GM19351 (cell line): Measurements from ENCODE around the gene ZSWIM9.
"Not testable (repeated sequence)": the region's sequence is repeated elsewhere in the genome, so short reads cannot be mapped to it uniquely, and the experiment has no call there.

Experiments used
- ATAC-seq: cut with Tn5 transposase; IDR thresholded peaks from one replicate; pipeline ENCODE4 v1.9.1; 2021; ENCODE audit warnings: mild to moderate bottlenecking, moderate library complexity; ENCODE audit not compliant: unreplicated experiment

The ZSWIM9 gene

DNA sequence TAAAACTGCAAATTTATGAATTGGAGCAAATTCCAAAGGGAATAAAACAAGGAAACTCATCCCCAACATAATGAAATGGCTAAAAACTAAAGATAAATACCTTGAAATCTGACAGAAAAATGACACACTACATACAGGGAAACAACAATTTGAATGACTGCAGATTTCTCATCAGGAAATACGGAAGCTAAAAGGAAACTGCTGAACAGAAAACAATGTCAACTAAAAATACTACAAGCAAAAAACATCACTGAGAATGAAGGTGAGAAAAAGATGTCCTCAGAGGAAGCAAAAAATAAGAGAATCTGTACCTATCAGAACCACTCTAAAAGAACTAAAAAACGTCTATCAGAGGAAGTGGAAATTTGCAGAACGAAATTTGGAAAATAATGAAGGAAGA lies 39.5 kb downstream of the ZSWIM9 start:
- no peak for ATAC-seq

DNA sequence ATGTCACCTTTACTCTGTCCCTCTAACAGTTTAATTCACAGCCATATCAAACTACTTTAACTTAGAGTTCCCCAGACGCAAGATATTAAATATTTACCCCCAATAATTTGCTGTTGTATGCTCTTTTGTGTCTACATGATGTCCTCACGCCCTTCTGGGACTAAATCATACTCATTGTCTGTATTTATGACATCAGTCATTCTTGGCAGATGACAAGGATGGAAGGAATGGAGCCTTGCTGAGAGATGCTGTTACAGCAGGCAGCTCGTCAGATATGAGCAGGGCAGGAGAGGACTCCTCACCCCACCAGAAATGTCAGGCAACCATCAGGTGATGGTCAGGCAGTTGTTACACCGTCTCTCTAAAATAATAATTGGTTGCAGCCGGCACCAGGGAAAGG lies 43.5 kb downstream of the ZSWIM9 start:
- no peak for ATAC-seq

DNA sequence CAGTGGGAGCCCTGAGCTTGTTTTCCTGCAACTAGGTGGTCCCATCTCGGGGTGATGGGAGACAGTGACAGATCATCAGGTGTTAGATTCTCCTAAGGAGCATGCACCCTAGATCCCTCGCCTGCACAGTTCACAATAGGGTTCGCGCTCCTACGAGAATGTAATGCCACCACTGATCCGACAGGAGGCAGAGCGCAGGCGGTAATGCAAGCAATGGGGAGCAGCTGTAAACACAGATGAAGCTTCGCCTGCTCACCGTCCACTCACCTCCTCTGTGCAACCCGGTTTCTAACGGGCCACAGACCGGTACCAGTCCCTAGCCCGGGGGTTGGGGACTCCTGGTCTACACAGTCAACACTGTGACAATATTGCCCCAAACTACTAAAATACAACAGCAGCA lies 46.5 kb downstream of the ZSWIM9 start:
- no peak for ATAC-seq

DNA sequence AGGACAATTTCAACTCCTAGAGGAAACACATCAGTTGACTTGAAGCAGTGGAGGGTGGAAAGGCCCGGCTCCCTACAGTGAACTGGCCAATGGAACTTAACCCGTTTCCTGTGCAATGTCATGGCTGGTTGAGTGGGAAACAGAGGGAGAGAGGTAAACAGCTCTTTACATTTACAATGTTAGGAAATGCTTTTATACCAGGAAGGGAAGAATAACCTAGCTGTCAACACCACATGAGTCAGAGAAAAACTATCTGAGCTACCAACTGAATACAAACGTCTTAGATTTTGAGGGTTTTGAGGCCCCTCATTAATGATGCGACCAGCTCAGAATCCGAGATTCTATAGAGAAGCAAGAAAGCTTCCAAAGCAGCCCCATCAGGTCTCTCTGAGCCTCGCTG lies 48.5 kb downstream of the ZSWIM9 start:
- no peak for ATAC-seq

DNA sequence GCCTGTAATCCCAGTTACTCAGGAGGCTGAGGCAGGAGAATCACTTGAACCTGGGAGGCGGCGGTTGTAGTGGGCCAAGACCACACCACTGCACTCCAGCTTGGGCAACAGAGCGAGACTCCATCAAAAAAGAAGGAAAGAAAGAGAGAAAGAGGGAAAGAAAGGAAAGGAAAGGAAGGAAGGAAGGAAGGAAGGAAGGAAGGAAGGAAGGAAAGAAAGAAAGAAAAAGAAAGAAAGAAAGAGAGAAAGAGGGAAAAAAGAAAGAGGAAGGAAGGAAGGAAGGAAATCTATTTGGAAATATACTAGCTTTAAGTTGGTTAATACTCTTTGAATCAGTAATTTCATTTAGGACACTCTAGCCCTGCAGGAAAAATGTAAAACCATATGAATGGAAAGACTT lies 50.3 kb downstream of the ZSWIM9 start:
- not testable (repeated sequence) for ATAC-seq

DNA sequence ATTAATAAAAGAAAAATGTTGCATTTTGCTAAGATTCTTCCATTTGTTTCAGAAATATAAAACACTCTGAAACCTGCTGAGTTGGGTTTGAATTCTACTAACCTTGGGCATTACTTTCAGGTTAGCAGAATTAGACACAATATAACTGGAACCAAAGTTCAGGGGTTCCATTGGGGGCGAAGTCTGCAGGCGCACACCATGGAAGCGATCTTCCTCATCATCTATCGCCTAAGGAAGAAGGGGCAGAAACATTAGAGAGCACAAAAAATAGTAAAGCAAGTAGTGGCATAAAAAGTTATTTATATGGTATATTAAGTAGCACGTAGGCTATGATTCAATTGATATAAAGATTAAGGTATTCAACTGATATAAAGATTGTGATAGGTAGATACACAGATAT lies 51.1 kb downstream of the ZSWIM9 start:
- no peak for ATAC-seq

DNA sequence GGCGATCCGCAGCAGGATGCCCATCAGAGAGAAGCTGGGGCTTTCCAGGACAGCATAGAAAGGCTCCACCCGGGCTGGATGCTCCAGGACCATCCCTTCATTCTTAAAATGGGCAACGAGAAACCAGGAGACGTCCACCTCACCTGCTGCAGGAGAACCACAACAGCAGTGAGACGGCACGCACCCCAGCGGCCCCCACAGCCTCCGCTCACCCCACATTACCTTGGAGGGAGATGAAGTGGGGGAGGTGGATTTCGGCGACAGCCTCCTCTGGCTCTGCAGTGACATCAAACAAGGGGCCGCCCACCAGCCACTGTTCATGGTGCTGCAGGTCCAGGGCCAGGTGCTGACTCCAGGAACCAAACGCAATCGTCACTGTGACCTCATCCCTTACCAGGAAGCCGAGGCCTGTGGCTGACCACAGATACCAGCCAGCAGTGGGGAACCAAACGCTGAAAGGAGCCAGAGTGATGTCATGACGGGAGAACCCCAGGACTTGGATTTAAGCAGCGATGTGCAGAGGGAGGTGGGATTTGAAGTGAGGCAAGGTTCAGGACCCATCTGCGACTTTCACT lies 60.2 kb downstream of the ZSWIM9 start:
- no peak for ATAC-seq

DNA sequence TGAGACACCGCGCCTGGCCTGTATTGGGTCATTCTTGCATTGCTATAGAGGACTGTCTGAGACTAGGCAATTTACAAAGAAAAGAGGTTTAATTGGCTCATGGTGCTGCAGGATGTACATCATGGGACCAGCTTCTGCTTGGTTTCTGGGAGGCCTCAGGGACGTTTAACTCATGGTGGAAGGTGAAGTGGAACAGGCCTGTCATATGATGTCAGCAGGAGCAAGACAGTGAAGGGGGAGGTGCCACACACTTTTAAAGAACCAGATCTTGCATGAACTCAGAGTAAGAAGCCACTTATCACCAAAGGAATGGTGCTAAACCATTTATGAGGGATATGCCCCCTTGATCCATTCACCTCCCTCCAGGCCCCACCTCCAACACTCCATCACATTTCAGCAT lies 66.6 kb downstream of the ZSWIM9 start:
- ATAC-seq = no peak

DNA sequence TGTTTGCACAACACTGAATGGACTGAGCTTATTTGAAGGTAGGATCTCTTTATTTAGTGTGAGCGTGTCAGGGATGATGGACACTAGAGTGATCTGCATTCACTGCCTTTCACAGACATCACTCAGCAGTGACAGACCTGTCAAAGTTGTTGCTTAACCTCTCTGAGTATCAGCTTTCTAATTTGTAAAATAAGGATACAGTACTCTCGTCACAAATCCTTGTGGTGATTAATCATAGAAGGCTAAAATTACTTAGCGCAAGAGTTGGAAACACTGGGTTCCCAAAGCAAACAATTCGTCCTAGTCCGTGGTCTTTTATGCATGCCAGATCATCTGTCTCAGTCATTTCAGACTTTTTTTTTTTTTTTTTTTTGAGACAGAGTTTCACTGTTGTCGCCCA lies 68.6 kb downstream of the ZSWIM9 start:
- no peak for ATAC-seq

DNA sequence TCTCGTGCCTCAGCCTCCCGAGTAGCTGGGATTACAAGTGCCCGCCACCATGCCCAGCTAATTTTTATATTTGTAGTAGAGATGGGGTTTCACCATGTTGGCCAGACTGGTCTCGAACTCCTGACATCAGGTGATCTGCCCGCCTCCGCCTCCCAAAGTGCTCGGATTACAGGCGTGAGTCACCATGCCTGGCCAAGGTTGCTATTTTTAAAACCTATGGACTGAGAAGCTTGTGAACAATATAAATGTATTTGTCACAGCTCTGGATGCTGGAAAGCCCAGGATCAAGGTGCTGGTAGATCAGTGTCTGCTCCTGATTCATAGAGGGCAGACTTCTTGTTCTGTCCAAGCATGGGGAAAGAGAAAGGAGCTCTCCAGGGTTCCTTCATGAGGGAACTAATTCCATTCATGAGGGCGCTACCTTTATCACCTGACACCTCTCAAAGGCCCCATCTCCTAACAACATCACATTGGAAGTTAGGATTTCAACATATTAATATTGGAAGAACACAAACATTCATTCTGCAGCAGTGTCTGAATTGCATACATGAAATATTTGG lies 69.2 kb downstream of the ZSWIM9 start:
- no peak for ATAC-seq

DNA sequence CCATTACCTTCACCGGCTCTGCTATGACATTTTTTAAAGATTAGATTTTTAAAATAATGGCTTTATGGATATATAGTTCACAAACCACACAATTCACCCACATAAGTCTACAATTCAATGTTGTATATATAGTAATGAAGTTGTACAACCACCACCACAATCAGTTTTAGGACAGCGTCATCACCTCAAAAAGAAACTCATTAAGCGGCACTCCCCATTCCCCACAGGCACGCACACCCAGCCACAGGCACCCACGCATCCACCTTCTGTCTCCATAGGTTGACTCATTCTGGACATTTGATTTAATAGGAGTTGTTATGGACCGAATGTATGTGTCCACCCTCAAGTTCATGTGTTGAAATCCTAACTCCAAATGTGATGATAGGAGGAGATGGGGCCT lies 71.3 kb downstream of the ZSWIM9 start:
- ATAC-seq = not testable (repeated sequence)

DNA sequence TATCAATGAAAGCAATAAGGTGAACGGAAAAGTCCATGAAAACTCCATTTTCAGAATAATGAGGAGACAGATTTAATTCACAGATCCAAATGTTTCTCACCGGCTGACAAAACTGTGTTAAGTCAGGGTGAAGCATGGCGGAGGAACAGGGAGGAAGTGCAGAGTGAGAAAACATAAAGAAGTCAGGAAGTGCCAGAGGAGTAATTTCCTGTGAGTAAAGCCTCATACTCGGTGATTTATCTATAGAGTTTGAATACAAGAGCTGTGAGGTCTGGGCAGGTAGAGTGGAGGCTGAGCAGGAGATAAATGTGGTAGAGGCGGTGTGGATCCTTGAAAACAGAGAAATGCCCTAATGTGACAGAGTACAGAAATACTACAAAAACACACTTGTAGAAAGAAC lies 73.8 kb downstream of the ZSWIM9 start:
- no peak for ATAC-seq

DNA sequence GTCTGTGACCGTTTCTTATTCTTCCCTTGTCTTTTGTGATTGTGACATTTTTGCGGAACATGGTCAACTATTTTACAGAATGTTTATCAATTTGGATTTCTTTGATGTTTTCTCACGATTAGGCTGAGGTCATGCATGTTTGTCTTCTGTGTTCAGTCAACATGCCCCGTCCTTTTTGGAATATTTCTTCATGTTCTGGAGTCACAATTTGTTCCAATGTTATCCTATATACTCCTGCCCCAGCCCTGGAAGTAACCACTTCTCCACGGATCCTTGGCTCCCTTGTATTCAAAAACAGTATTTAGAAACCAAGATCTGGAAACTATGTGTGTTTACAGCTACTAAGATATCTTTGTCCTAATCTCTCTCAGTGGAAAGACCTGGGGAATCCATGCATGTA lies 75.6 kb downstream of the ZSWIM9 start:
- no peak for ATAC-seq

DNA sequence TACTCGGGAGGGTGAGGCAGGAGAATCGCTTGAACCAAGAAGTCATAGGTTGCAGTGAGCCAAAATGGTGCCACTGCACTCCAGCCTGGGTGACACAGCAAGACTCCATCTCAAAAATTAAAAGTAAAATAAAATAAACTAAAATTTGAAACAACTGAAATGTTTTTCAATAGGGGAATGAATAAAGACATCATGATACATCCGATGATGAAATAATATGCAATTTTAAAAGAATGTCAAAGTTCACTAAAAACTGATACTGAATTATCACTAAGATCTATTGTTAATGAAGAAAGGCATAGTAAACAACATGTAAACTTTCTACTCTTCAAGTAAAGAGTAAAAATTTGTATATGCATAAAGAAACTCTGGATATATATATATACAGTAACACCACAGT lies 76.7 kb downstream of the ZSWIM9 start:
- ATAC-seq = no peak
